Lower lobe of right lung (tissue), 2 donors: ENCODE results near the gene SERTM1. TPM values are rescaled to one million over a fixed set of nuclear protein-coding genes. Genes with fewer than 3 reads are reported as not detected.

Experiments
- ATAC-seq, 2 donors: fragments of 200-7000 bp; cut with Tn5 transposase; one replicate each; pipeline ENCODE4 v1.9.1; 2020 to 2022; ENCODE audit warnings: mild to moderate bottlenecking in 2 of 2, moderate library complexity in 2 of 2
- DNase-seq: peaks from one replicate; pipeline ENCODE4 v3.0.0-alpha.2; 2020
- H3K27ac ChIP-seq: fragments of 200-600 bp; one replicate; pipeline ENCODE4 v1.8.0; 2022
- H3K27me3 ChIP-seq: fragments of 200-600 bp; one replicate; pipeline ENCODE4 v1.8.0; 2022; ENCODE audit warnings: low read depth
- H3K36me3 ChIP-seq: fragments of 200-600 bp; one replicate; pipeline ENCODE4 v1.8.0; 2022; ENCODE audit warnings: mild to moderate bottlenecking
- H3K4me1 ChIP-seq: fragments of 200-600 bp; one replicate; pipeline ENCODE4 v1.8.0; 2022
- H3K4me3 ChIP-seq: fragments of 200-600 bp; one replicate; pipeline ENCODE4 v1.8.0; 2022; ENCODE audit warnings: mild to moderate bottlenecking
- H3K9me3 ChIP-seq: fragments of 200-600 bp; one replicate; pipeline ENCODE4 v1.8.0; 2022
- intact Hi-C: fragments of 100-400 bp; cut with DNase I; formaldehyde crosslinking; loops from one replicate; pipeline ENCODE4 v1.11.0; 2022
- total RNA-seq: library from RNA; stranded (reverse); fragmentation: NEBNext Ultra II Directional; extraction: Animal tissue kit (Norgen Biotek cat#: 25700); gene quantifications from one replicate; pipeline ENCODE4 v1.2.1, GENCODE V29; 2021
- TF ChIP-seq, protein P1 (sequence below): fragments of 200-600 bp; IDR thresholded peaks from one replicate; pipeline ENCODE4 v1.8.0; 2022; ENCODE audit warnings: antibody characterized with exemption, mild to moderate bottlenecking
- donor health status: DM: no; HTN: yes; CAD: no; lungs with severe emphysema.

SERTM1 gene
- total RNA-seq, 1 donor from 2014 or later: 5.0 TPM

DNA sequence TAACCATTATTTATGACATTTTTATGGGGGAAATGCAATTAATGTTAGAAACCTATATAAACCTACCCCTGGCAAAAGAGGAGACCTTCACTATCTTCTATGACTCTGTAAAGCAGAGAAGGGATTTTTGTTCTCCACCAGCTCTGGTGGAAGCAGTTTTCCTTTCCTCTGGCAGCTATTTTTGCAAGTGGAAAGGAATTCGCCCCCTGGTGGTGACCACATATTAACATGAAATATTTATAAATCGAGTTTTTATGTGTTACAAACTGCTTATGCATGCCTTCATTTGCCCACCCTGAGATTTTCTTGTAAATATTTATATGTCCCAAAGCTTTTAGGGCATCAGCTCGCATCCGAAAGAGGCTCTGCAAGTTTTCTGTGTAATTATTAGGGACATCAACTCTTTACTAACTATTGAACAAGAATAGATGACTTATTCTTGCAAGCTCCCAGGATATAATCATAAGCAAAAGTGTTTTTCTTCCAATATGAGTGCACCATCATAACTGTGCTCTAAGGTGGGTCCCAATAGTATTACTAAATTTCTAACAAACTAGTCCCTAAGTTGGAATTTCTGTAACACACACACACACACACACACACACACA, 62.4 kb downstream of the SERTM1 start:
- DNase-seq: no peak
- intact Hi-C loops: no loop called here

DNA sequence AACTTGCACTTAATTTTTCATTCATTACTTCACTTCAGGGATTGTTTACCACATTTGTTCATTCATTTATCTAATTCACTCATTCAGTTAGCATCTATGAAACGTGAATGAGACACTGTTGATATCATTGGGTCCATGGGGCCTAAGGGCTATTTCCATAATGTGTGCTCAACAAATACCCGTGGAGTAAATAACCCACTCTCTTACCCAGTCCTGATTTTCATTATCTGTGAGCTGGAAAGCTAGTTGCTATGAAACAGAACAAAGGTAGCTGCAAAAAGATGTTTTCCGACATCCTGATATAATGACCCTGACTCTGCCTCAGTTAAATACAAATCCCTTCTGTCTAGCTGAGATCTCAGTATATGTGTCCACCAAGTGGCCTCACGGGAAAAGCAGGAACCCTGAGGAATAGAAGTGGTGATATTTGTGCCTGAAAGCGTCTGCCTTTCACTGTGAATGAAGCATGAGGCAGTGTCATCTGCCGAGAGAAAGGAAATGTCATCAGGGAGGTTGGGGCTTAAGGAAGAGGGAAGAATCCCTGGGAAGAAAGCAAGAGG, 63.8 kb downstream of the SERTM1 start:
- no peaks in the 10 kb centered on the region for H3K36me3 ChIP-seq
- no peak for ATAC-seq
- H3K27ac ChIP-seq: no peak overlapping the region
- H3K4me3 ChIP-seq: no peak overlapping the region
- DNase-seq: no peak
- H3K27me3 ChIP-seq: no peaks in the 10 kb centered on the region
- no peaks in the 10 kb centered on the region for H3K9me3 ChIP-seq
- TF ChIP-seq, protein P1, sequence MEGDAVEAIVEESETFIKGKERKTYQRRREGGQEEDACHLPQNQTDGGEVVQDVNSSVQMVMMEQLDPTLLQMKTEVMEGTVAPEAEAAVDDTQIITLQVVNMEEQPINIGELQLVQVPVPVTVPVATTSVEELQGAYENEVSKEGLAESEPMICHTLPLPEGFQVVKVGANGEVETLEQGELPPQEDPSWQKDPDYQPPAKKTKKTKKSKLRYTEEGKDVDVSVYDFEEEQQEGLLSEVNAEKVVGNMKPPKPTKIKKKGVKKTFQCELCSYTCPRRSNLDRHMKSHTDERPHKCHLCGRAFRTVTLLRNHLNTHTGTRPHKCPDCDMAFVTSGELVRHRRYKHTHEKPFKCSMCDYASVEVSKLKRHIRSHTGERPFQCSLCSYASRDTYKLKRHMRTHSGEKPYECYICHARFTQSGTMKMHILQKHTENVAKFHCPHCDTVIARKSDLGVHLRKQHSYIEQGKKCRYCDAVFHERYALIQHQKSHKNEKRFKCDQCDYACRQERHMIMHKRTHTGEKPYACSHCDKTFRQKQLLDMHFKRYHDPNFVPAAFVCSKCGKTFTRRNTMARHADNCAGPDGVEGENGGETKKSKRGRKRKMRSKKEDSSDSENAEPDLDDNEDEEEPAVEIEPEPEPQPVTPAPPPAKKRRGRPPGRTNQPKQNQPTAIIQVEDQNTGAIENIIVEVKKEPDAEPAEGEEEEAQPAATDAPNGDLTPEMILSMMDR: no peak
- H3K4me1 ChIP-seq: no peaks in the 10 kb centered on the region
- intact Hi-C loops: no loop called here

More for the DNA sequence above, 62.4 kb downstream of the SERTM1 start:
- Histone ChIP-seq H3K4me3 (no peak overlapping the region), H3K4me1 (no peaks in the 10 kb centered on the region), H3K36me3 (no peaks in the 10 kb centered on the region), H3K27ac (no peak overlapping the region), H3K9me3 (no peaks in the 10 kb centered on the region), H3K27me3 (no peaks in the 10 kb centered on the region)
- TF ChIP-seq, protein P1: peak; percentile 65
- no peak for ATAC-seq

DNA sequence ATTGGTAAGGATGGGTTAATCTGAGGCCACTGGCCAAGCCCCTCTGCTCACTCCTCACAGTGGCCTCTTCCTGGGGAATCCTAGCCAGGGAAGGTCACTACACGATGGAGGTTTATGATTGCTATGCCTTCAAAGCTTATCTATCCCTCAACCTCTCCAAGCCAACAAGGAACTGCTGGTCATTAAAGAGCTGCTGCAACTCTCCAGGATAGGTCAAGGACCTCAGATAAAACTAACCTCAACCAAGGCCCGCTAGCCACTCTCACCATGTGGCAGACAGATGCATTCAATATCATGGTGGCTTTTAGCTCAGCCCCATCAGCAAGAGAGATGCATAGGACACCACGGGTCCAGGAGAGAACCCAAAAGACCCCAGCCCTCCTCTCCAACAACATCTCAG, 71.6 kb downstream of the SERTM1 start:
- no peaks in the 10 kb centered on the region for H3K4me1 ChIP-seq
- intact Hi-C loops: no loop called here
- H3K27ac ChIP-seq: no peak overlapping the region
- H3K9me3 ChIP-seq: no peaks in the 10 kb centered on the region
- no peaks in the 10 kb centered on the region for H3K36me3 ChIP-seq
- TF ChIP-seq, protein P1: no peak
- H3K4me3 ChIP-seq: no peak overlapping the region
- DNase-seq: no peak
- no peak for ATAC-seq
- H3K27me3 ChIP-seq: no peaks in the 10 kb centered on the region

DNA sequence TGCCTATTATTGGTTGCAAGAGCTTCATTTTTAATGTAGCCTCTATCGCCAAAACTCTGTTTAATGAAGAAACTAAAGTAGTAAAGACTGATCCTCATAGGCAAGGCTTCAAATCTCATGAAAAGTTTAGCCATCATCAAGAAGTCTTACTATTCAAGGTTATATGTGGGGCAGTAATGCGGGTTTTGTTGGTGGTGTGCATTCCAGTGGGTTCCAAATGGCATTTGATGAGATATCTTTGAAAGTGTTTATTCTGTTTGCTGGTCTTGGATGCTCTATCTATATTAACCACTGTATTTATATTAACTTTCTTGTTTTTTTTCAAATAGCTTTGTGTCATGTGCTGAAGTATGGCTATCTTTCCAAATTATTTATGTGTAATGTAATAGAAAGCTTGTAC, 72.2 kb downstream of the SERTM1 start:
- no peak for DNase-seq
- Histone ChIP-seq H3K27ac (no peak overlapping the region), H3K27me3 (no peaks in the 10 kb centered on the region), H3K36me3 (no peaks in the 10 kb centered on the region), H3K9me3 (no peaks in the 10 kb centered on the region), H3K4me1 (no peaks in the 10 kb centered on the region), H3K4me3 (no peak overlapping the region)
- TF ChIP-seq, protein P1: no peak
- intact Hi-C loops: no loop called here
- no peak for ATAC-seq

Other genes starting within 250 kb of the SERTM1 start
- gene CCNA1, start 241.5 kb upstream of the SERTM1 start, total RNA-seq: 1.5 TPM
- 5.4 TPM for gene RFXAP, start 145.2 kb downstream of the SERTM1 start, total RNA-seq
- gene SMAD9, start 246.2 kb downstream of the SERTM1 start, total RNA-seq: 17.6 TPM